ENCODE measurements around the gene TEX53.

The TEX53 gene

GRCh38 chr9:114668146-114668545 is 10.5 kb upstream of the TEX53 start:
- DNase-seq (ENCODE audit: low read depth in 1 of 2, low spot score in 1 of 2) = no peak
- TF ChIP-seq REST (IDR thresholded peaks at IDR 0.05; ENCODE audit: insufficient replicate concordance, low read depth) (no peak), GABPA (IDR thresholded peaks at IDR 0.05; ENCODE audit: low read depth) (no peak), POLR2AphosphoS5 (IDR thresholded peaks at IDR 0.05; ENCODE audit: low read depth) (no peak), SPI1 (IDR thresholded peaks at IDR 0.05; ENCODE audit: borderline replicate concordance, low read depth) (no peak), CTCF (IDR thresholded peaks at IDR 0.05; ENCODE audit: insufficient read depth, low read length) (no peak)

GRCh38 chr9:114666851-114667250 is 9.2 kb upstream of the TEX53 start:
- no peak for DNase-seq (ENCODE audit: low read depth in 1 of 2, low spot score in 1 of 2)
- TF ChIP-seq GABPA (IDR thresholded peaks at IDR 0.05; ENCODE audit: low read depth) (no peak), SPI1 (IDR thresholded peaks at IDR 0.05; ENCODE audit: borderline replicate concordance, low read depth) (no peak), CTCF (IDR thresholded peaks at IDR 0.05; ENCODE audit: insufficient read depth, low read length) (no peak), POLR2AphosphoS5 (IDR thresholded peaks at IDR 0.05; ENCODE audit: low read depth) (no peak), REST (IDR thresholded peaks at IDR 0.05; ENCODE audit: insufficient replicate concordance, low read depth) (no peak)
- Histone ChIP-seq H3K27me3 (ENCODE audit: insufficient read depth, poor library complexity, severe bottlenecking) (peaks cover 3% of the 10 kb centered on the region), H3K4me3 (replicated peaks; ENCODE audit: insufficient read depth, low read length) (no peak overlapping the region), H3K27ac (replicated peaks) (no peak overlapping the region)

More at GRCh38 chr9:114668146-114668545, 10.5 kb upstream of the TEX53 start:
- Histone ChIP-seq H3K4me3 (replicated peaks; ENCODE audit: insufficient read depth, low read length) (no peak overlapping the region), H3K27me3 (ENCODE audit: insufficient read depth, poor library complexity, severe bottlenecking) (peaks cover 3% of the 10 kb centered on the region), H3K27ac (replicated peaks) (no peak overlapping the region)

GRCh38 chr9:114666401-114666800 is 8.8 kb upstream of the TEX53 start:
- DNase-seq (ENCODE audit: low read depth in 1 of 2, low spot score in 1 of 2) = no peak
- Histone ChIP-seq H3K27me3 (ENCODE audit: insufficient read depth, poor library complexity, severe bottlenecking) (peaks cover 6% of the 10 kb centered on the region), H3K27ac (replicated peaks) (no peak overlapping the region), H3K4me3 (replicated peaks; ENCODE audit: insufficient read depth, low read length) (no peak overlapping the region)
- TF ChIP-seq GABPA (IDR thresholded peaks at IDR 0.05; ENCODE audit: low read depth) = no peak
- TF ChIP-seq CTCF (IDR thresholded peaks at IDR 0.05; ENCODE audit: insufficient read depth, low read length) = no peak
- TF ChIP-seq SPI1 (IDR thresholded peaks at IDR 0.05; ENCODE audit: borderline replicate concordance, low read depth) = no peak
- TF ChIP-seq POLR2AphosphoS5 (IDR thresholded peaks at IDR 0.05; ENCODE audit: low read depth) = no peak
- TF ChIP-seq REST (IDR thresholded peaks at IDR 0.05; ENCODE audit: insufficient replicate concordance, low read depth) = no peak

All from HL-60 (cell line).